ENCODE data around the gene LRTM2.

LRTM2 gene

GRCh38 chr12:1819571-1819970 lies 794 bp upstream of the LRTM2 start:
- DNase-seq (ENCODE audit: low read depth) = no peak

GRCh38 chr12:1820896-1821291 lies 529 bp downstream of the LRTM2 start:
- TF ChIP-seq CTCF (conservative IDR thresholded peaks at IDR 0.05; ENCODE audit: low read length) = no peak
- no peak for DNase-seq (ENCODE audit: low read depth)
- no peak overlapping the region for H3K4me3 ChIP-seq (ENCODE audit: low read length)

More at GRCh38 chr12:1819571-1819970, 794 bp upstream of the LRTM2 start:
- no peak overlapping the region for H3K4me3 ChIP-seq (ENCODE audit: low read length)
- no peak for TF ChIP-seq CTCF (conservative IDR thresholded peaks at IDR 0.05; ENCODE audit: low read length)

GRCh38 chr12:1821805-1822204 lies 1.4 kb downstream of the LRTM2 start:
- H3K4me3 ChIP-seq (ENCODE audit: low read length) = no peak overlapping the region
- TF ChIP-seq CTCF (conservative IDR thresholded peaks at IDR 0.05; ENCODE audit: low read length) = no peak
- DNase-seq (ENCODE audit: low read depth) = no peak

- no peak for DNase-seq (ENCODE audit: low read depth)
- no peak for TF ChIP-seq CTCF (conservative IDR thresholded peaks at IDR 0.05; ENCODE audit: low read length)
- H3K4me3 ChIP-seq (ENCODE audit: low read length) = no peak overlapping the region
Measured at GRCh38 chr12:1822699-1823098, 2.3 kb downstream of the LRTM2 start.

- no peak for TF ChIP-seq CTCF (conservative IDR thresholded peaks at IDR 0.05; ENCODE audit: low read length)
- no peak overlapping the region for H3K4me3 ChIP-seq (ENCODE audit: low read length)
- DNase-seq (ENCODE audit: low read depth) = no peak
Measured at GRCh38 chr12:1823237-1823636, 2.9 kb downstream of the LRTM2 start.

GRCh38 chr12:1825382-1826102 lies 5.2 kb downstream of the LRTM2 start:
- no peak for DNase-seq (ENCODE audit: low read depth)
- no peak for TF ChIP-seq CTCF (conservative IDR thresholded peaks at IDR 0.05; ENCODE audit: low read length)
- no peak overlapping the region for H3K4me3 ChIP-seq (ENCODE audit: low read length)

- H3K4me3 ChIP-seq (ENCODE audit: low read length) = no peak overlapping the region
- TF ChIP-seq CTCF (conservative IDR thresholded peaks at IDR 0.05; ENCODE audit: low read length) = no peak
- no peak for DNase-seq (ENCODE audit: low read depth)
Measured at GRCh38 chr12:1826401-1826800, 6.0 kb downstream of the LRTM2 start.

All from AG10803 (cell line).